Esophagus muscularis mucosa (tissue), 4 donors: ENCODE results near the gene MTCL1. TPM values are rescaled to one million over a fixed set of nuclear protein-coding genes. Genes with fewer than 3 reads are reported as not detected.

ENCODE experiments used
- DNase-seq: peaks from one replicate; pipeline ENCODE4 v3.0.0-alpha.2; 2017; ENCODE audit errors: extremely low spot score
- H3K27ac ChIP-seq, 4 donors: fragments of 200-600 bp; sonication (generic); replicated peaks in 1 of 4; 1 replicate in 3 of 4; 2 replicates in 1 of 4; pipeline ENCODE4 v1.5.1; 2016 to 2019; ENCODE audit warnings: mild to moderate bottlenecking in 1 of 4
- H3K27me3 ChIP-seq, 4 donors: fragments of 200-600 bp; sonication (generic); one replicate each; pipeline versions ENCODE4 v1.5.1 to v1.6.0; 2016 to 2019
- H3K36me3 ChIP-seq, 4 donors: fragments of 200-600 bp; sonication (generic); one replicate each; pipeline ENCODE4 v1.5.1; 2016 to 2019
- H3K4me1 ChIP-seq, 4 donors: fragments of 200-600 bp; sonication (generic); one replicate each; pipeline ENCODE4 v1.5.1; 2016 to 2019
- H3K4me3 ChIP-seq, 4 donors: fragments of 200-600 bp; sonication (generic); 1 replicate in 2 of 4; 2 replicates in 2 of 4; pipeline ENCODE4 v1.5.1; 2016 to 2019; ENCODE audit warnings: mild to moderate bottlenecking in 4 of 4, moderate library complexity in 1 of 4
- H3K9me3 ChIP-seq, 4 donors: fragments of 200-600 bp; sonication (generic); 1 replicate in 3 of 4; 2 replicates in 1 of 4; pipeline ENCODE4 v1.5.1; 2016 to 2019
- EP300 ChIP-seq: sonication (generic); formaldehyde crosslinking; IDR thresholded peaks from one replicate; pipeline ENCODE4 v1.6.1; 2017; ENCODE audit warnings: antibody characterized with exemption
- POLR2A ChIP-seq: fragments of 450-650 bp; IDR thresholded peaks from one replicate; pipeline ENCODE4 v1.6.1; 2017; ENCODE audit warnings: antibody characterized with exemption, moderate library complexity, mild to moderate bottlenecking, low read depth
- POLR2AphosphoS5 ChIP-seq, 2 donors: sonication (generic); formaldehyde crosslinking; IDR thresholded peaks; one replicate each; pipeline ENCODE4 v1.6.1; 2017; ENCODE audit warnings: antibody characterized with exemption in 2 of 2
- WGBS: methylation state at CpG from one replicate; pipeline ENCODE4 v1.1.5; 2018; 5-methylcytosine and 5-hydroxymethylcytosine counted together
- intact Hi-C: fragments of 100-400 bp; cut with DNase I; formaldehyde crosslinking; loops from one replicate; pipeline ENCODE4 v1.15.1; 2023
- total RNA-seq, 4 donors: library from RNA; depleted of rRNA; stranded (reverse); fragments of >200 nt; gene quantifications; one replicate each; pipeline versions ENCODE4 v1.1.0 to v1.2.1, GENCODE V29; 2016
- TF ChIP-seq, protein P1 (sequence below), 3 experiments: fragments of 200-600 bp in 2 of 3; fragments of 450-650 bp in 1 of 3; sonication (generic) in 2 of 3; IDR thresholded peaks; one replicate each; pipeline ENCODE4 v1.5.1; 2017 to 2019; ENCODE audit warnings: antibody characterized with exemption in 3 of 3, mild to moderate bottlenecking in 2 of 3, moderate library complexity in 1 of 3

MTCL1 gene
- total RNA-seq, 4 donors from 2014 or later: 32.3 to 48.0 (median 38.6) TPM

DNA sequence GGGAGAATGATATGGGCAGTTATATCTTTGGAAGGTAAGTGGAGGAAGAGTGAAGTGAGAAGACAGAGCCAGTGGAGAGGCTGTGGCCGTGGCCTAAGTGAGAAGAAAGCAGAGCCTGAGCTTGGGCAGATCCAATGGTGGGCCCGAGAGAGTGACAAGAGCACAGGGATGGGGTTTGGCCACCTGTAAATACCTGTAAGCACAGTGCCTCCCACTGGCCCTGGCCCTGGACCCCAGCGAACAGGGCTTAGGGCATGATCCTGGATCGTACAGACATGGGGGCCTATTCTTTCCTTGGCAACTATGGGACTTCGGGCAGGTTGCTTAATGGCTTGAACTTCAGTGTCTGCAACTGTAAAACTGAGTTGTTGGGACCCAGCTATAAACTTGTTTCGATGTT lies 44.1 kb downstream of the MTCL1 start:
- Histone ChIP-seq H3K27ac (peak overlapping the region; percentile 62 to 84 (median 78)), H3K4me1 (peaks cover 0 to 73% (median 56%) of the 10 kb centered on the region in 4 donors), H3K4me3 (no peak overlapping the region), H3K9me3 (no peaks in the 10 kb centered on the region), H3K36me3 (no peaks in the 10 kb centered on the region), H3K27me3 (no peaks in the 10 kb centered on the region)
- DNase-seq: peak; percentile 64
- intact Hi-C loops: no loop called here
- TF ChIP-seq, protein P1, sequence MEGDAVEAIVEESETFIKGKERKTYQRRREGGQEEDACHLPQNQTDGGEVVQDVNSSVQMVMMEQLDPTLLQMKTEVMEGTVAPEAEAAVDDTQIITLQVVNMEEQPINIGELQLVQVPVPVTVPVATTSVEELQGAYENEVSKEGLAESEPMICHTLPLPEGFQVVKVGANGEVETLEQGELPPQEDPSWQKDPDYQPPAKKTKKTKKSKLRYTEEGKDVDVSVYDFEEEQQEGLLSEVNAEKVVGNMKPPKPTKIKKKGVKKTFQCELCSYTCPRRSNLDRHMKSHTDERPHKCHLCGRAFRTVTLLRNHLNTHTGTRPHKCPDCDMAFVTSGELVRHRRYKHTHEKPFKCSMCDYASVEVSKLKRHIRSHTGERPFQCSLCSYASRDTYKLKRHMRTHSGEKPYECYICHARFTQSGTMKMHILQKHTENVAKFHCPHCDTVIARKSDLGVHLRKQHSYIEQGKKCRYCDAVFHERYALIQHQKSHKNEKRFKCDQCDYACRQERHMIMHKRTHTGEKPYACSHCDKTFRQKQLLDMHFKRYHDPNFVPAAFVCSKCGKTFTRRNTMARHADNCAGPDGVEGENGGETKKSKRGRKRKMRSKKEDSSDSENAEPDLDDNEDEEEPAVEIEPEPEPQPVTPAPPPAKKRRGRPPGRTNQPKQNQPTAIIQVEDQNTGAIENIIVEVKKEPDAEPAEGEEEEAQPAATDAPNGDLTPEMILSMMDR (IDR thresholded peaks at IDR 0.05): no peak
- TF ChIP-seq POLR2A: no peak
- no peak for TF ChIP-seq EP300
- no peak for TF ChIP-seq POLR2AphosphoS5 (IDR thresholded peaks at IDR 0.05)
- 94% methylated on average over 6 of the region's 6 CpGs for WGBS

DNA sequence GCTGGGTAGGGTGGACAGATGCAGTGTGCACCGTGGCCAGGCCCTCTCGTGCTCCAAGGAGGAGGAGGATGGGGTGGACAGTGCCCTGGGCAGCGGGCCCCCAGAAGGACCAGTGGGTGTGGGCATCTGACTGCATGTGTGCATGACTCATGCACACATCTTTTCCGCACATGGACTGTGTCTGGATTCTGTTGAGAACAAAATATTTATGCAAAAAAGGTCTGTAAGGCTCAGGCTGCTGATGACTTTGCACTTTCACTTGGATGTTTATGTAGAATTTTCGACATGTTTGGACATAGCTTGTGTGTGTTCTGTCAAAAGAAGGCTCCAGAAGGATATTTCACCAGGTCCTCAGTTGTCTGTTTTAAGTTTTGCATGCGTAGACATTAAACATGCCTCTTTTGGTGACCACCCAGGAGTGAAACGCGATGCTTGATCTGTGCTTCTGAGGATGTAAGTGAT lies 45.6 kb downstream of the MTCL1 start:
- Histone ChIP-seq H3K4me3 (peak overlapping the region in 3 of 4 donors; percentile 17 to 37 (median 24)), H3K36me3 (no peaks in the 10 kb centered on the region), H3K4me1 (peaks cover 0 to 71% (median 54%) of the 10 kb centered on the region in 4 donors), H3K27ac (peak overlapping the region; percentile 62 to 84 (median 78)), H3K27me3 (no peaks in the 10 kb centered on the region), H3K9me3 (no peaks in the 10 kb centered on the region)
- WGBS: 35% methylated on average over 8 of the region's 8 CpGs
- peak; percentile 91 for DNase-seq
- TF ChIP-seq, protein P1 (IDR thresholded peaks at IDR 0.05): no peak
- TF ChIP-seq POLR2AphosphoS5 (IDR thresholded peaks at IDR 0.05): peak; percentile 69 to 86
- TF ChIP-seq EP300: peak; percentile 45
- intact Hi-C loops: loop anchor here (2.0 kb wide), 1 partner anchor 42 kb away; no protein-coding TSS in a partner anchor

DNA sequence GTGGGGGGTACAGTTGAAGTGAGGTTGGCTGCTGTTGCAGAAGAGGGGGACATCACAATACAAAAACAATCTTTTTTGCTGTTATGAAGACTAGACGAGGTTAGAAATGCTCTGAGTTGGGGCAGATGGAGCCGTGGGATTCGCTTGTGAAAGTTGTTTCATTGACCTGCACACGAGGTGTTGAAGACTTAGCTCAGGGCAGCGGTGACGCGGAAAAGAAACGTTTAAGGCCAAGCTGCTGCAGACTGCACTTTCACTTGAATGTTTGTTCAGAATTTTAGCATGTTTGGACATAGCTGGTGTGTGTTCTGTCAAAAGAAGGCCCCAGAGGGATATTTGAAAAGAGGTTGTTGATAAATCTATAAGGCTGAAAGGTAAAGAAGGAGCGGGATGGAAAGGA lies 46.3 kb downstream of the MTCL1 start:
- Histone ChIP-seq H3K4me3 (peak overlapping the region in 2 of 4 donors; percentile 24 to 37), H3K36me3 (no peaks in the 10 kb centered on the region), H3K27me3 (no peaks in the 10 kb centered on the region), H3K9me3 (no peaks in the 10 kb centered on the region), H3K27ac (peak overlapping the region; percentile 62 to 84 (median 78)), H3K4me1 (peaks cover 0 to 64% (median 50%) of the 10 kb centered on the region in 4 donors)
- 78% methylated on average over 9 of the region's 9 CpGs for WGBS
- TF ChIP-seq, protein P1 (IDR thresholded peaks at IDR 0.05): no peak
- TF ChIP-seq EP300 (no peak), POLR2A (no peak), POLR2AphosphoS5 (IDR thresholded peaks at IDR 0.05) (no peak)
- intact Hi-C loops: loop anchor here (2.0 kb wide), 1 partner anchor 43 kb away; no protein-coding TSS in a partner anchor
- DNase-seq: no peak

DNA sequence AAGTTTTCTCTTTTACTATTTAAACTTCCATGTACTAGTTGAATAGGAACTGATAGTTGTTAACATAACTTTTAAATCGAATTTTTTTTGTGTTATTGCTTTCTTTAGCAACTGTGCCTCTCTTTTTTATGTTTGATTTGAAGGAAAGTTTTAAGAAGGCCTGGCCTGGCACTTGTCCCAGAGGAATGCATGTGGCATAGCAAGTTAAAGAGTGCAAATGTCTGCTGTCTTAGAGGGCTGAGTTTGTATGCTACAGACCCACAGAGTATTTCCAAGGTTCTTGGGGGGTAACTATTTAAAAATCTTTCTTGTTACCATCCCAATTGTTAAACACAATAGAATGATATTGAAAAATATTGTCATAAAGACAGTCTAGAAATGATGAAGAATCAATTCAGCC lies 47.0 kb downstream of the MTCL1 start:
- Histone ChIP-seq H3K4me1 (peaks cover 0 to 57% (median 47%) of the 10 kb centered on the region in 4 donors), H3K27me3 (no peaks in the 10 kb centered on the region), H3K36me3 (no peaks in the 10 kb centered on the region), H3K4me3 (no peak overlapping the region), H3K27ac (peak overlapping the region; percentile 62 to 84 (median 78)), H3K9me3 (no peaks in the 10 kb centered on the region)
- intact Hi-C loops: no loop called here
- TF ChIP-seq EP300 (no peak), POLR2A (no peak), POLR2AphosphoS5 (IDR thresholded peaks at IDR 0.05) (no peak)
- TF ChIP-seq, protein P1 (IDR thresholded peaks at IDR 0.05): no peak
- 14% methylated on average over 1 of the region's 1 CpG for WGBS
- no peak for DNase-seq
